NCI-H526 treated with DMSO at 0.1 percent for 48 hours (cell line): ENCODE results near the gene COL4A1.

ENCODE experiments used
- DNase-seq: peaks from one replicate; lab custom pipeline; 2025; lab: John Stamatoyannopoulos, UW

Gene COL4A1

GRCh38 chr13:110236431-110236830, 70.5 kb downstream of the COL4A1 start:
- DNase-seq, result no peak

GRCh38 chr13:110234532-110234931, 72.4 kb downstream of the COL4A1 start:
- no peak for DNase-seq

GRCh38 chr13:110233951-110234280, 73.0 kb downstream of the COL4A1 start:
- no peak for DNase-seq

- no peak for DNase-seq
Measured at GRCh38 chr13:110233181-110233950, 73.6 kb downstream of the COL4A1 start.

GRCh38 chr13:110232756-110233155, 74.2 kb downstream of the COL4A1 start:
- DNase-seq, result no peak

- no peak for DNase-seq
Measured at GRCh38 chr13:110232142-110232541, 74.8 kb downstream of the COL4A1 start.

GRCh38 chr13:110231348-110232047, 75.5 kb downstream of the COL4A1 start:
- no peak for DNase-seq

- no peak for DNase-seq
Measured at GRCh38 chr13:110230661-110231347, 76.2 kb downstream of the COL4A1 start.

GRCh38 chr13:110229905-110230563, 76.9 kb downstream of the COL4A1 start:
- no peak for DNase-seq

- DNase-seq, result no peak
Measured at GRCh38 chr13:110228936-110229904, 77.7 kb downstream of the COL4A1 start.

GRCh38 chr13:110227864-110228643, 78.9 kb downstream of the COL4A1 start:
- DNase-seq, result no peak

GRCh38 chr13:110227416-110227815, 79.5 kb downstream of the COL4A1 start:
- no peak for DNase-seq

- no peak for DNase-seq
Measured at GRCh38 chr13:110225609-110226574, 81.1 kb downstream of the COL4A1 start.

- no peak for DNase-seq
Measured at GRCh38 chr13:110225003-110225402, 82.0 kb downstream of the COL4A1 start.

- DNase-seq, result no peak
Measured at GRCh38 chr13:110224519-110224918, 82.4 kb downstream of the COL4A1 start.

GRCh38 chr13:110221406-110222117, 85.4 kb downstream of the COL4A1 start:
- no peak for DNase-seq

- no peak for DNase-seq
Measured at GRCh38 chr13:110220471-110220870, 86.5 kb downstream of the COL4A1 start.

- DNase-seq, result no peak
Measured at GRCh38 chr13:110218581-110219201, 88.3 kb downstream of the COL4A1 start.
